Activated T-helper 9 cell treated with anti-CD3 and anti-CD28 coated beads, Interleukin-2, amount 50 U/mL, for 16 hours (primary cell): ENCODE data around the gene CCDC120.

Experiments used
- DNase-seq: peaks from one replicate; pipeline ENCODE4 v3.0.0-alpha.2; 2020; ENCODE audit warnings: low read depth

CCDC120 gene

DNA sequence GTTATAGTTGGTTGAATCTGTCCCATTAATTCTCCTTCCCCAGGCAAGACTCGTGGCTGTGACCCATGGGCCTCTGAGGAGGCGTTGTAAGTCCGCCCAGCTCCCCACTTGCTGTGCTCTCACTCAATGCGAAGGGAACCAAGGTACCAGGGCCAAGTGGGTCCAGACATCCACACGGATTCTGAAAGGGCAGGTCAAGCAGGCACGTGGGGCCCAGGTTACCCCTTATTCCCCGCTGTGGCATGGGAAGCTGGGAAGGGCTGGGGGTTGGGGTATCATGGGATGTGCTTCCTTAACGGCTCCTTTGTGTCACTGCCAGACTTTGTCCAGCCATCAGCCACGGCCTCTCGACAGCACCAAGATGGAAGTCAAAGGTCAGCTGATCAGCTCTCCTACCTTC lies 3.1 kb downstream of the CCDC120 start:
- DNase-seq, result no peak

DNA sequence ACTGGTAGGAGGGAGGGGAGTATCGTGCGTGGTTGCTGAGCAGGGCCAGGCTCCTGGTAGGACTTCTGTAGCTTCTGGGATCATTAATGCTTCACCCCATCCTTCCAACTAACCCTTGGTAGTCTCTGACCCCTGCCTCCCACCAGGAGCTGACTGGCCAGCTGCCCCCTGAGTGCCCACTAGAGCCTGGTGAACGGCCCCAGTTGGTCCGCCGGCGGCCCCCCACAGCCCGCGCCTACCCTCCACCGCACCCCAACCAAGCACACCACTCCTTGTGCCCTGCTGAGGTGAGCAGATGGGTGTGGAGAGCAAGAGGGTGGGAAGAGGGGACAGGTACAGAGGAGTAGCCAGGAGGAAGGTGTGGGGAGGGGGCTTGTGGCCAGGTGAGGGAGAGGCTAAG lies 4.9 kb downstream of the CCDC120 start:
- DNase-seq, result no peak

DNA sequence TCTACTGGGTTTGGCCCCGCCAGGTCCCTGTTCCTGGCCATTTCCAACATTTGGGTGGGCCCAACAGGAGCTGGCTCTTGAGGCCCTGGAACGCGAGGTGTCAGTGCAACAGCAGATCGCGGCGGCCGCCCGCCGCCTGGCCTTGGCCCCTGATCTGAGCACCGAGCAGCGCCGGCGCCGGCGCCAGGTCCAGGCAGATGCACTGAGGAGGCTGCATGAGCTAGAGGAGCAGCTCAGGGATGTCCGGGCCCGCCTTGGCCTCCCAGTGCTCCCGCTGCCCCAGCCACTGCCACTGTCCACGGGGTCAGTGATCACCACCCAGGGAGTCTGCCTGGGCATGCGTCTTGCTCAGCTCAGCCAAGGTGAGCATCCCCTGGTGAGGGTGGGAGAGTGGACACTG lies 5.5 kb downstream of the CCDC120 start:
- DNase-seq, result no peak

DNA sequence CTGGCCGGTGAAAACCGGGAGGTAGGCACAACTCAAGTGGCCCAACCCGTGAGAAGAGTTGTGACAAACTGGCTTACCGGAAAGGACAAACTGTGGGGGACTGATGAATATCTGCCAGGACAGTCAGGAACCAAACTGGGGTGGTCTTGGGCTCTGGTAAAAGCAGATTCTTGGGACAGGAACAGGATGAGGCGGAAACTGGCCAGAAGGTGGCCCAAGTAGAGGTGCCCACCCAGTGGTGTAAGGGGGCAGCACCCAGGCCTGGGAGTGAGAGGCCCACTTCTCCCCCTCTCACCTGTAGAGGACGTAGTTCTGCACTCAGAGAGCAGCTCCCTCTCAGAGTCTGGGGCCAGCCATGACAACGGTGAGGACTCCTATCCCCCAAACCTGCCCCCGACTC lies 5.9 kb downstream of the CCDC120 start:
- DNase-seq, result no peak

DNA sequence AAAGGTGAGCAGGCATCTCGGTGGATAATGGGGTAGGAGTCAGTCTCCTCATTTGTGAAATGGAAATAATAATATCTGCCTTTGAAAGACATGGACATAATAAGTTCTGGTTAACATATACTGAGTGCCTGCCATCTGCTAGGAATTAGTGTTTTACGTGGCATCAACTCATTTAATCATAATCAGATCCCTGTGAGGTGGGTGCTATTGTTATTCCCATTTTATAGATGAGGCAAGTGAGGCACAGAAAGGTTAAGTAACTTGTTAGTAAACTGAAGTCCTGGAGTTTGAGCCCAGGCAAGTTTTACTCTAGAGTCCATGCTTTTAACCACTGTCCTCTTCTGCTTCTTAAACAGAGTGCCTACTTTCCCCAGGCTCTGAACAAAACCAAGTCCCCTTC lies 7.5 kb downstream of the CCDC120 start:
- no peak for DNase-seq

DNA sequence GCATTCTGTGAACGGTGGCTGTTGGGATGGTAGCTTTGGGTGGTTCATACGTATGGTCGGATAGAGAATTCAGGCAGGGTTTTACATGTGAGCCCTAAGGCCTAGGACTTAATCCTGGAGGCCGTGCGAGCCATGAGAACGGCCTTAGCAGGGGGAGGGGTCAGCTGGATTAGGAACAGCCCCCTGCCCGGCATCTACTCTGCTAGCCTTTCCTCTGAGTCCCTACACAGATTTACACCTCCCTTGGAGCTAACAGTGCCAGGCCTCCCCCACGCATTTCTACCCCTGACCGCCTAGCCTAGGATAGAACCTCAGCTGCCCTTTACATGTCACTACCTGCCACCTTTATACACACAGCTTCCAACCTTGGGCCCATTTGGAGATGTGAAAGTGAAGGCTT lies 7.9 kb downstream of the CCDC120 start:
- no peak for DNase-seq

DNA sequence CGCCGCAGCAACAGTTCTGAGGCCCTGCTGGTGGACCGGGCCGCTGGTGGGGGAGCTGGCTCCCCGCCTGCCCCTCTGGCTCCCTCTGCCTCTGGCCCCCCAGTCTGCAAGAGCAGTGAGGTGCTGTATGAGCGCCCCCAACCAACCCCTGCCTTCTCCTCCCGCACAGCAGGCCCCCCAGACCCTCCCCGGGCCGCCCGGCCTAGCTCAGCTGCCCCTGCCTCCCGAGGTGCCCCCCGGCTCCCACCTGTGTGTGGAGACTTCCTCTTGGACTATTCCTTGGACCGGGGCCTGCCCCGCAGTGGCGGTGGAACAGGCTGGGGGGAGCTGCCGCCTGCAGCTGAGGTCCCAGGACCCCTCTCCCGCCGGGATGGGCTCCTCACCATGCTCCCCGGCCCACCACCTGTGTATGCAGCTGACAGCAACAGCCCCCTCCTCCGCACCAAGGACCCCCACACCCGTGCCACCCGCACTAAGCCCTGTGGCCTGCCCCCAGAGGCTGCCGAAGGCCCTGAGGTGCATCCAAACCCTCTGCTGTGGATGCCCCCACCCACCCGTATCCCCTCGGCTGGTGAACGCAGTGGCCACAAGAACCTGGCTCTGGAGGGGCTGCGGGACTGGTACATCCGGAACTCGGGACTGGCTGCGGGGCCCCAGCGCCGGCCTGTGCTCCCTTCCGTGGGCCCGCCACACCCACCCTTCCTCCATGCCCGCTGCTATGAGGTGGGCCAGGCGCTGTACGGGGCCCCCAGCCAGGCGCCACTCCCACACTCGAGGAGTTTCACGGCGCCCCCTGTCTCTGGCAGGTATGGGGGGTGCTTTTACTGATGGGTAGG lies 8.7 kb downstream of the CCDC120 start:
- no peak for DNase-seq

DNA sequence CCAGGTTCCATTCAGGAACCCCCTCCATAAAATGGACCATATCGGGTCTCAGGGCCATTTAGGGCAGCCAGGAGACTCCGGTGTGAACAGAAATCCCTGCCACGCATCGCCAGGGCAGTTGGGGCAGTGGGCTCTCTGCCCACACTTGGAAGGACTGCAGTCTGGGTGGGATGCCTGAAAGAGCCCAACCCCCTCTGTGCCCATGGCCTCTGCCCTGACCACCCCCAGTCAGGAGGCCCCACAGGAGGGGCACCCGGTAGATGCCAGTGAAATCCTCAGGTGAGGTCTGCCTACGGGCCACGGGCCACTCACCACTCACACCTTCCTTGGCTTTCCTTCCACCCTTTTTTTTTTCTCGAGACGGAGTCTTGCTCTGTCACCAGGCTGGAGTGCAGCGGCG lies 10.2 kb downstream of the CCDC120 start:
- no peak for DNase-seq

DNA sequence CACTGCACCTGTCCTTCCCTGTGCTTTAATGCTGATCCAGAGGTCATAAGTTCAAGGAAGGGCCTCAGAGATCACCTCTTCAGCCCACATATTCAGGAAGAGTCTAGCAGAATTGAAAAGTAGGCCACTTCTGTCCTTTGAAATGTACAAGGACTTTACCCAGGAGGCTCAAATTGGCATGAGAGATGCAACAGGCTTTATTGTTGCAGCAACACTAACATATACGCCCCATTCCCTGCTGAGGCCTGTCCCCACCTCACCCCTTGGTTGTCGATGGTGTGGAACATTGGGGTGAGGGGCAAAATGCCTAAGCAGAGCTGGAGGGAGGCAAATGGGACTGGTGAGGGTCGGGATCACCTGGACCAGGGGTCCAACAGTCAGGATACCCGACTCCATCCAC lies 12.2 kb downstream of the CCDC120 start:
- no peak for DNase-seq

DNA sequence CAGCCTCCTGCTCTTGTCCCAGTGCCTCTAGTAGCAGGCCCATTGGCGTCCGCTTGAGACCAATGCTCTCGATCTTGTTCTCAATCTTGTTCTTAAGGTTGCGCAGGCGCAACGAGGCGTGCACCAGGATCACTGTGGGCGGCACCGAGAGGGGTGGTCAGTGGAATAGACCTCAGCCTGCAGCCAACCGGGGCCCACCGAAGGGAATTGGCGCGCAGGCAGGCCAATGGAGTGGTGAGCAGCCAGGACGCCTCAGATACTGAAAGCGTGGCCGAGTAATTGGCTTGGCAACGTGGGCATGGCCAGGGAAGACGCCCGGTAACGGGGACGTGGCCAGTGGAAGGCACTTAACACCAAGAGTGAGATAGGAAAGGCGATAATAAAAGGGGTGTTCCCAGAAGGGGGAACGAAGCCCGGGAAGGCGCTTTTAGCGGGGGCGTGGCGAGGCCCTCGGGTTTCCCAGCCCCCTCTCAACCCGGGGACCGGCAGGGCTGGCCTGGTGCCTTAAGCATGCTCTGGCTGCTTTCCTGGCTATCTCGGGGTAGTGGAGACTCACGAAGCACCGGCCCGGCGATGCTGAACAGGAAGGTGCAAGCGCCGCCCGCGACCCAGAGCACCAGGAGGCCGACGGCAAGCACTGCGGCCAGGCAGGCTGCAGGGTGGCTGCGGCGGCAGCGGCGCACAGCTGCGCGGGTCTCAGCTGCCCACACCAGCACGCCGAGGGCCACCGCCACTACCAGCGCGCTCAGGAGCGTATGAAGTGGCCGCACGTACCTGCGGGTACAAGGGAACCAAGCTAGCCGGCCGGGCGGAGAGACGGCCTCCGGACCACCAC lies 13.3 kb downstream of the CCDC120 start:
- DNase-seq, result no peak

DNA sequence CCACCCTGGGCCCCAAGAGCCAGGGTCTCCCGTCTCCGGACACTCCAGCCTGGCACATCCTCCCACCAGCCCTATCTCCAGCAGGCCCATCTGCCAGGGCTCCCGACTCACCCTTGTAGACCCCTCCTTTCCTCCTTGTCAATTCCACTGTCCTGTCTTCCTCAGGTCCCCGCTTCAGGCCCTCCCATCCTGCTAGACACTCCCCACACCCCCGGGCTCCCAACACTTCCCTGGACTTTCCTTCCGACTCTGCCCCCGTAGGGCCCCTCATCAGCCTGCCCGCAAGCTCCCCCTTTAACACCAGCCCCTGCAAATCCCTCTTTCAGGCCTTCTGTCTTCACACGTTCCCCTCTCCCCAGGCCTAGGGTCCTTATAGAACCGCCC lies 13.9 kb downstream of the CCDC120 start:
- no peak for DNase-seq

DNA sequence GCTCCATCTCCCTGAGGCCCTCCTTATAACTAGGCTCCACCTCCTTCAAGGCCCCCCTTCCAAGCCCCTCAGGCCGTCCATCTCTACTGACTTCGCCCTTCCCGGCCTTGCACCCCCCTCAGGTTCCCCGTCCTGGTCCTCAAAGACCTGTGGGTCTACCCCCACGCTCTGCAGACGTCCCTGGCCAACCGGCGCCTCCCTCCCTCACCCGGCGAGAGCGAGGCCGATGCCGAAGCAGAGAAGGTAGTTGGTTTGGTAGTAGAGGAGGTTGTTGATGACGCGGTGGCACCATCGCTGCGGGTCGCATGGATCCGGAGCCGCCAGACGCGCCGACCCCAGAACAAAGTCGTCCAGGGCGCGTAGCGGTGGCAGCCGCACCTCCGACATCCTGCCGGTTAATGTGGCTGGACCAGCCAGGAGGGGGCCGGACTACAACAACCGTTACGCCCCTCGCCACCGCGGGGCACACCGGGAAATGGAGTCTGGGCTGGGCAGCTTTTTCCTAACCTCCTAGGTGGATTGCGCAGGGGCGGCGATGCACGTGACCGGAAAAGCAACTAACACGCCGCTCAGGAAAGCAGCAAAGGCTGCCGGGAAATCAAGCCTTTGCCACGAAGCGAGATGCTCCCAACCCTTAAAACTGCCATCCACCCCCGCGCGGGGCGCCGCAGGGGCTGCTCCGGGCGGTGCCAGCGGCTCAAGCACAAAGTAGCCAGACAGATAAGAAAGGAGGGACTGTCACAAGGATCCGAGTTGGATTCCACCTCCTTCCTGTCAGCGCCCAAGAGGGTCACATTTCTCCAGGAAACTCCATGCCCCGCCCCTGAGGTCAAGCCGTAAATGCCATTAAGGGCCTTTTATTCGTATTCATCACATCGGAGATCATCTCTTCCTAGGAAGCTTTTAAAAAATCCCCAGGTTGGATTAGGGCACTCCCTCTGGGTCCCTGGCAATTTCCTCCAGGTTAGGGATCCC lies 15.1 kb downstream of the CCDC120 start, which contains the start of gene PRAF2:
Gene PRAF2, minus strand, starts transcription at position 402 of the 975 bp plus-strand sequence. Its CDS starts 15 bp downstream, at position 387.
- peak; percentile 82 for DNase-seq

DNA sequence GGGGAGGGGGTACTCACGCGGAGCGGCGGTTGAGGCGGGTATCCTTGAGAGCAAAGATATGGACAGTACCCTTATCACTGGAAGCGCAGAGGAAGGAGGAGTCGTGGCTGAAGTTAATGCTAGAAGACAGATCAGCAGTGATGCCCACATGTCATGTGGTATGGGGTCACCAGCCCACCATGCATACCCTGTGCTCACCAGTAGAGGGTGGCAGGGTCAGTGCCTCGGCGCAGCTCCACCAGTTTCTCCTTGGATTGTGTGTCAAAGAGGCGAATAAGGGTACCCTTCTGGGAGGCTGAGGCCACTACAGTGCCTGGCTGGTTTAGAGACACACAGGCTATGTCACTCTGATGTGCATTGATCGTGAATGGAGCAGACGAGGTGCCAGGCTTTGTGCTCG lies 16.5 kb downstream of the CCDC120 start:
- no peak for DNase-seq

DNA sequence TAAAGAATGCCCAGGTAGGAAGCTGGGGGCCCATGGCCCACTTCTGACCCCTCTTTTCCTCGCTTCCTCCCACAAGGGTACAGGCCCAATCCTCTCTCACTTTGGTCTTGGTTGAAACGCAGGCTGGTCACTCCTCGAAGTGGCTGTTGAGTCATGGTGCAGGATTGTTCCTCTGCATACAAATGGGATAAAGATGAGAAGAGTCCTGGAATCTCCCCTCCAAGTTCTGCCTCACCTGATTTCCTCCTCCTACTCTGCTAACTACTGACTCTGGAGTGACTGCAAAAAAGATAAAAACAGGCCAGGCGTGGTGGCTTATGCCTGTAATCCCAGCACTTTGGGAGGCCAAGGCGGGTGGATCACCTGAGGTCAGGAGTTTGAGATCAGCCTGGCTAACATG lies 19.1 kb downstream of the CCDC120 start:
- DNase-seq, result no peak

DNA sequence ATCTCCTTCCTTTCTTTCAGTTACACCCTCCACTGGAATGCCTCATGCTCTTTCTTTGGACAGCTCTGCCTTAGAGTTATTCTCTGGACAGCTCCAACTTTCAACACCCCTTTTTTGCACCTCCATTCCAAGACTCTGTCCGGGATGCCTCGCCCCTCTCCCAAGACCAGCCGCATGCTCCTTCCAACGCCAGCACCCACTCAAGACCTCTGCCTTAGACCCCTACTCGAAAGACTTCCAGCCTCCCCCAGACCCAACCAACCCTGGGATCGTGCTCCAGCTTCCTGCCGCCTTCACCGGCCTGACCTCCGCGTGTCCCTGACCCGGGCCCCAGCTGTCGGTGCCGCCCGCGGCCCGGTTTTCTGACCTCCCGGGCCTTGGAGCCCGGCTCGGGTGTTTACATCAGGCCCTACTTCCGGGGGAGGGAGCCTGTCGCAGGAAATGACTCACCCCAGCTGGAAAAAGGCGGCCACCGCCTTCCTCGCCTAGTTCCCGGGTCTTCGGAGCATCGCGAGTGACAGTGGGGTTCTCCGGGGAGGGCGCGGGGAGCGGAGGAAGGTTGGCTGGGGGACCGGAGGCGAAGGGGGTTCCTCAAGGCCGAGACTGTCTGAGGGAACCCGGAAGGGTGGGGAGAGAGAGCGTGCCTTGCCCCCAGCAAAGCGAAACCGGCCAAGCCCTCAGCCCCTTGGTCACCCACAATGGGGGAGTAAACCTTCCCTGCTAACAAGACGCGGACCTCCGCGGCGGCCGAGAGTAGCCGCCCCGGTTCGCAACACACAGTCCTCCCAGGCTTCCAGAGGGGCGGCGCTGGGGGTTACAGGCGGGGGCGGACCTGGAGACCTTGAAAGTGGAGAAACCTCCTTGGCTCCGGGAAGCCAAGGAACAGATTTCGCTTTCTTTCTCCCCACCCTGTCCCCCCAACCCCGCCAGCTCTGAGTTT lies 21.0 kb downstream of the CCDC120 start, which contains the start of gene WDR45:
Gene WDR45, minus strand, starts transcription at position 399 of the 940 bp plus-strand sequence. CDS start 1,792 bp downstream, outside the sequence.
- peak; percentile 57 for DNase-seq

DNA sequence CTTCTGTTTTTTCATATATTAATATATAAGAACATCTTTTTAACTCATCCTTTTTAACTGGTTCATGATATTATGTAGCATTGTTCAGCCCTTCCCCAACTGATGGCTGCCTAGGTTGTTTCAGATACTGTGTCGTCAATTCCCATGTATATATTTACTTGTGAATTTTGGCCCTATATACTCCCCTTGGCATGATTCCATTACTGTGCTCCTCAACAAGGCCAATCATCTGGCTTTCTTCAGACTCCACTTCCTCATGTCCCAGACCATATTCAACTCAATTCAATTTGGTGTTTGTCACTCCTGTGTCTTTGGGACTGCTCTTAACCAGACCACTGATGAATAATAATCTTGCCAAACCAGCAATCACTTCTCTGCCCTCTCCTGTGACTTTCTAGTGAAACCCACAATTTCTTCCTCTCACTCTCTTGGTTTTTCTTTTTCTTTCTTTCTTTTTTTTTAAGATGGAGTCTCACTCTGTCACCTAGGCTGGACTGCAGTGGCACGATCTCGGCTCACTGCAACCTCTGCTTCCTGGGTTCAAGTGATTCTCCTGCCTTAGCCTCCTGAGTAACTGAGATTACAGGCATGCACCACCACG lies 23.6 kb downstream of the CCDC120 start:
- no peak for DNase-seq

DNA sequence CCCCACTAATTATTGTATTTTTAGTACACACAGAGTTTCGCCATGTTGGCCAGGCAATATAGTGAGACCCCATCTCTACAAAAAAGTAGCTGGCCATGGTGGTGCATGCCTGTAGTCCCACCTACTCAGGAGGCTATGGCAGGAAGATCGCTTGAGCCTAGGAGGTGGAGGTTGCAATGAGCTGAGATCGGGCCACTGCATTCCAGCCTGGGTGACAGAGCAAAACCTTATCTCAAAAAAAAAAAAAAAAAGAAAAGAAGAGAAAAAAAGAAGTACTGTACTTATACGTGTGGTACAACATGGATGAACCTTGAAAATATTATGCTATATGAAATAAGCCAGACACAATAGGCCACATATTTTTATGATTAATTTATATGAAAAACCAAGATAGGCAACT lies 30.8 kb downstream of the CCDC120 start:
- DNase-seq, result no peak

DNA sequence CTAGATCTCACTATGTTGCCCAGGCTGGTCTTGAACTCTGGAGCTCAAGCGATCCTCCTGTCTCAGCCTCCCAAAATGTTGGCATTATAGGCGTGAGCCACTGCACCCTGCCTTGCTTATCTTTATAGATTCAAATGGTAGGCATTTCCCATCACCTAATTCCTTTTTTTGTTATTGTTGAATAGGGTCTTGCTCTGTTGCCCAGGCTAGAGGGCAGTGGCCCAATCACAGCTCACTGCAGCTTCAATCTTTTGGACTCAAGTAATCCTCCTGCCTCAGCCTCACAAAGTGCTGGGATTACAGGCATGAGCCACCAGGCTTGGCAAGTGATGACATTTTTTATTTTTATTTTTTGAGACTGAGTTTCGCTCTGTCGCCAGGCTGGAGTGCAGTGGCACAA lies 37.6 kb downstream of the CCDC120 start:
- DNase-seq, result no peak

DNA sequence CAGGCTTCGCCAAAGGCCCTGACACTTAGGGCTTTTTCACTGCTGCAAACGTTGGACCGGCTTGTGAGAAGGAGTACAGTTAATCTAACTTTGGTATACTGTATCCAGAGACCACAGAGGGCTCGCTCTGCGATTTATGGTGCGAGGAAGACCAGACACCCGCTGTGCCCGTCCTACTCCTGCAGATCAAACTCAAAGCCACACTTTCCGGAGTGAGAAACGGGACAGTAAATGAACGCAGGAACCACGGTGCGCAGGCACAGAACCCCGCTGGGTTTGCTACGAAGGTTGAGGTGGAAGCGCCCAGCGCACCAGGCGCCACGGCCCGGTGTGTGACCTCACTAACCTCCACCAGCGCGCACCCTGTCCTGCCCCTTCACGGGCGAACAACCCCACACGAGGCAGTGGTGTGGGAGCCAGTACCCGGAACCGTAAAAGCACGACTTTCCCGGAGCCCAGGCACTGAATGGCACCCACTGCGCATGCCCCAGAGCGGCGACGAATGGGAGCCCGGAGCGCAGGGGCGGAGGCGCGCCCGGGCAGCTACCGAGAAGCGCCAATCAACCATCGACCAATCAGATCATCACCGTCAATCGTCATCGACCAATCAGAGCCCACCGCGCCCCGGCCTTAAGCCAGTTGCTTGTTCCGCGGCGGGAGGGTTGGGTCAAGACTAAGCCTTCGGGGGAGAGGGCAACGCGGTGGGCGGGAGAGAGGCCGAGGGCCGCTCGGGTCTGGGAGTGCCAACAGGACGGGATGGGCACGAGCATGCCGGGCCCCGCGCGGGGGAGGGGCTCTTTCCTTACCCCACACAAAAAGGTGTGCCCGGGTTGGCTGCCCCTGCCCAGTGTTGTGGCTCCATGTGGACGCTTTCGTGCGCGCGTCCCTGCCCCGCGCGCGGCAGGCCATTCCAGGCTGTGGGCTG lies 42.2 kb downstream of the CCDC120 start:
- peak; percentile 80 for DNase-seq
